T-helper 2 cell treated with Interferon-gamma antibody and Interleukin-4, amounts not matched to agents 100 ng/mL and 5 ng/mL, for 36 hours (primary cell): ENCODE measurements around the gene TEX29. TPM values are rescaled to one million over a fixed set of nuclear protein-coding genes. Genes with fewer than 3 reads are reported as not detected.

Source experiments
- intact Hi-C: fragments of 100-400 bp; cut with micrococcal nuclease; formaldehyde crosslinking; loops from one replicate; pipeline ENCODE4 v1.15.1; 2023
- total RNA-seq: library from RNA; stranded (reverse); gene quantifications from 2 replicates; pipeline ENCODE4 v1.2.3, GENCODE V29; 2022

Gene TEX29
- total RNA-seq, 1 donor from 2014 or later = 0.61 TPM

GRCh38 chr13:111339366-111340143 lies 19.1 kb downstream of the TEX29 start:
- intact Hi-C loops = no loop called here

- intact Hi-C loops = no loop called here
Observed at GRCh38 chr13:111341886-111342285, 21.4 kb downstream of the TEX29 start.

GRCh38 chr13:111342721-111343120 lies 22.3 kb downstream of the TEX29 start:
- intact Hi-C loops = no loop called here

- intact Hi-C loops = no loop called here
Observed at GRCh38 chr13:111343186-111343805, 22.9 kb downstream of the TEX29 start.

- intact Hi-C loops = no loop called here
Observed at GRCh38 chr13:111344471-111345191, 24.2 kb downstream of the TEX29 start.

GRCh38 chr13:111345682-111346081 lies 25.2 kb downstream of the TEX29 start:
- intact Hi-C loops = no loop called here

- intact Hi-C loops = no loop called here
Observed at GRCh38 chr13:111346101-111346680, 25.7 kb downstream of the TEX29 start.

GRCh38 chr13:111347438-111347837 lies 27.0 kb downstream of the TEX29 start:
- intact Hi-C loops = no loop called here

GRCh38 chr13:111353508-111353907 lies 33.1 kb downstream of the TEX29 start:
- intact Hi-C loops = no loop called here

GRCh38 chr13:111354789-111355188 lies 34.3 kb downstream of the TEX29 start:
- intact Hi-C loops = no loop called here

- intact Hi-C loops = no loop called here
Observed at GRCh38 chr13:111356795-111357194, 36.4 kb downstream of the TEX29 start.

GRCh38 chr13:111359237-111359915 lies 38.9 kb downstream of the TEX29 start:
- intact Hi-C loops = no loop called here

- intact Hi-C loops = no loop called here
Observed at GRCh38 chr13:111359930-111360329, 39.5 kb downstream of the TEX29 start.

GRCh38 chr13:111360452-111360851 lies 40.0 kb downstream of the TEX29 start:
- intact Hi-C loops = no loop called here

- intact Hi-C loops = no loop called here
Observed at GRCh38 chr13:111361046-111361872, 40.8 kb downstream of the TEX29 start.

GRCh38 chr13:111361873-111362648 lies 41.6 kb downstream of the TEX29 start:
- intact Hi-C loops = no loop called here

GRCh38 chr13:111363121-111363520 lies 42.7 kb downstream of the TEX29 start:
- intact Hi-C loops = no loop called here

GRCh38 chr13:111363591-111363990 lies 43.1 kb downstream of the TEX29 start:
- intact Hi-C loops = no loop called here

GRCh38 chr13:111365149-111366005 lies 44.9 kb downstream of the TEX29 start:
- intact Hi-C loops = no loop called here
